Mesendoderm (in vitro differentiated cells): Measurements from ENCODE around the gene TSHZ1.

ENCODE experiments used
- DNase-seq: peaks from one replicate; pipeline ENCODE4 v3.0.0; 2013
- H2AK5ac ChIP-seq: 2 replicates; pipeline ENCODE4 v1.6.1; 2013; ENCODE audit warnings: low read length, inconsistent platforms
- H2BK120ac ChIP-seq: 2 replicates; pipeline ENCODE4 v1.6.1; 2013; ENCODE audit warnings: low read depth, mild to moderate bottlenecking, low read length, moderate library complexity, mixed read lengths
- H2BK15ac ChIP-seq: replicated peaks from 2 replicates; pipeline ENCODE4 v1.6.1; 2013; ENCODE audit warnings: low read depth, mild to moderate bottlenecking, moderate library complexity
- H2BK5ac ChIP-seq: 2 replicates; pipeline ENCODE4 v1.6.1; 2013; ENCODE audit warnings: low read length, inconsistent platforms
- H3K18ac ChIP-seq: 2 replicates; pipeline ENCODE4 v1.6.1; 2013; ENCODE audit warnings: mild to moderate bottlenecking, low read length, mixed read lengths
- H3K23ac ChIP-seq: one replicate; pipeline ENCODE4 v1.6.1; 2013; ENCODE audit warnings: low read length
- H3K27ac ChIP-seq: 2 replicates; pipeline ENCODE4 v1.5.1; 2013; ENCODE audit warnings: low read depth, mild to moderate bottlenecking, inconsistent platforms, low read length, moderate library complexity
- H3K27me3 ChIP-seq: 2 replicates; pipeline ENCODE4 v1.6.1; 2013; ENCODE audit warnings: low read length, control low read depth, mild to moderate bottlenecking, inconsistent platforms; ENCODE audit not compliant: insufficient read depth, poor library complexity
- H3K36me3 ChIP-seq: 2 replicates; pipeline ENCODE4 v1.6.1; 2013; ENCODE audit warnings: low read length, inconsistent platforms; ENCODE audit not compliant: control insufficient read depth, insufficient read depth
- H3K4ac ChIP-seq: one replicate; pipeline ENCODE4 v1.6.1; 2013; ENCODE audit warnings: low read depth, mild to moderate bottlenecking, low read length, moderate library complexity
- H3K4me1 ChIP-seq: 2 replicates; pipeline ENCODE4 v1.6.1; 2013; ENCODE audit warnings: low read depth, low read length, inconsistent platforms; ENCODE audit not compliant: control insufficient read depth
- H3K4me2 ChIP-seq: 2 replicates; pipeline ENCODE4 v1.6.1; 2013; ENCODE audit warnings: low read length
- H3K4me3 ChIP-seq: 2 replicates; pipeline ENCODE4 v1.5.1; 2013; ENCODE audit warnings: mild to moderate bottlenecking, low read length
- H3K56ac ChIP-seq: one replicate; pipeline ENCODE4 v1.6.1; 2013; ENCODE audit warnings: low read length
- H3K79me1 ChIP-seq: 2 replicates; pipeline ENCODE4 v1.6.1; 2013; ENCODE audit warnings: low read length, inconsistent platforms
- H3K79me2 ChIP-seq: 2 replicates; pipeline ENCODE4 v1.6.1; 2013; ENCODE audit warnings: mild to moderate bottlenecking, low read length; ENCODE audit not compliant: control insufficient read depth, insufficient read depth
- H3K9ac ChIP-seq: 2 replicates; pipeline ENCODE4 v1.6.1; 2013; ENCODE audit warnings: low read length, inconsistent platforms
- H4K5ac ChIP-seq: one replicate; pipeline ENCODE4 v1.6.1; 2013; ENCODE audit warnings: low read length
- H4K8ac ChIP-seq: one replicate; pipeline ENCODE4 v1.6.1; 2013; ENCODE audit warnings: low read depth, mild to moderate bottlenecking, control low read depth, low read length, moderate library complexity
- WGBS: extraction: QIAGEN DNeasy Blood & Tissue Kit; methylation state at CpG from one replicate; pipeline ENCODE4 v1.1.7; 2013; ENCODE audit warnings: low lambda C conversion rate, missing lambda C conversion rate; ENCODE audit not compliant: insufficient coverage; ENCODE audit errors: extremely low coverage; 5-methylcytosine and 5-hydroxymethylcytosine counted together

Gene TSHZ1

DNA sequence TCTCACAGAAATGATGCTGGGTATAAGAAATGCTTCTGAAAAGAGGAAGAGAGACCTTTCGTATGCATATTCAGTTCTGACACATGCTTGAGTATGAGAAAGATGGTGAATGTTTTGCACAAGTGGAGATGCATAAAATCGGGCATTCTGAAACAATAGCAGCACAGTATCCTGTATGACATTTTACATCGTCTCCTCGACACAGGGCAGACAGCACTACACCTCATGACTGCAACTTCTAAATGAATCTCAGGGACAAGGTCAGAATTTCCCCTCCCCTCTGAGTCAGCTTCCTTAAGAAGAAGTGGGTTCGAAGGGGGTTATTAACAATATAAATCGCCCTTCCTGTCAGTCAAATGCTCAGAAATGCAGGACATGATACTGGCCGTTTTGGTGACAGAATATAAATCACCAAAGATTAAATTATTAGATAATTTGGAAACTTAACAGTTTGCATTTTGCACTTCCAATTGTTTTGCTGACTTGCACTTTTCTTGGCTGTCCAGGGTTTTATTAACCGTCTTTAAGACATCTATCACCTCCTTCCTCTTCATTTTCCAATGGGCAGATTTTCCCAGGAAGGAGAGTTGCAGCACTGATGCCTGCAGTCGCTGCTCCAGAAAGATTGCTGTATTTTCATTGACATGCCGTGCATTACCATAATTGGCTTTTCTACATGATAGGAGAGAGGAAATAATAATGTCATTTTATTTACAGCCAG is 57.2 kb downstream of the TSHZ1 start:
- Histone ChIP-seq H2AK5ac (no peak overlapping the region), H3K4me1 (no peaks in the 10 kb centered on the region), H3K18ac (no peak overlapping the region), H3K27me3 (no peaks in the 10 kb centered on the region), H3K4me2 (no peak overlapping the region), H4K8ac (no peak overlapping the region), H4K5ac (no peak overlapping the region), H3K4me3 (no peak overlapping the region), H2BK120ac (no peak overlapping the region), H3K4ac (no peak overlapping the region), H3K36me3 (no peaks in the 10 kb centered on the region), H3K23ac (no peak overlapping the region), H3K79me1 (no peaks in the 10 kb centered on the region), H3K56ac (no peak overlapping the region), H2BK5ac (no peak overlapping the region), H2BK15ac (no peak overlapping the region), H3K79me2 (no peaks in the 10 kb centered on the region), H3K27ac (no peak overlapping the region), H3K9ac (no peak overlapping the region)
- no CpG with 5 or more reads among the region's 10 CpGs for WGBS
- no peak for DNase-seq

DNA sequence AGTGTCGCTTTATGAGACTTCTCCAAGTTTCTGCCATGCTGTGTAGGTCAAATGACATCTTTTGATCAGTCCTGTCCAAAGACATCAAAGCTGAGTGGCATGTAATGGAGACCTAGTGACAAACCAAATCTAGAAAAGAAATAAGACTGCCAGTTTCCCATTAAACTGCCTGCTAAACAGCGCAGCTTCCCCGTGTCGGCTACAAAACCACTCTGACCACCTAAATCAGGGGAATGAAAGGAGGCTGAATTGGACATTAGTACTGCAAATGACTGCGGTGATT is 57.7 kb downstream of the TSHZ1 start:
- no peak for DNase-seq
- no peak overlapping the region for H3K27ac ChIP-seq
- H3K4me3 ChIP-seq, result no peak overlapping the region
- no peak overlapping the region for H3K4ac ChIP-seq
- H3K56ac ChIP-seq, result no peak overlapping the region
- no peaks in the 10 kb centered on the region for H3K4me1 ChIP-seq
- no peaks in the 10 kb centered on the region for H3K79me1 ChIP-seq
- no CpG with 5 or more reads among the region's 5 CpGs for WGBS
- H2AK5ac ChIP-seq, result no peak overlapping the region
- no peak overlapping the region for H3K23ac ChIP-seq
- no peak overlapping the region for H2BK15ac ChIP-seq
- no peaks in the 10 kb centered on the region for H3K27me3 ChIP-seq
- no peaks in the 10 kb centered on the region for H3K79me2 ChIP-seq
- H2BK120ac ChIP-seq, result no peak overlapping the region
- H3K18ac ChIP-seq, result no peak overlapping the region
- no peaks in the 10 kb centered on the region for H3K36me3 ChIP-seq
- H4K8ac ChIP-seq, result no peak overlapping the region
- H3K4me2 ChIP-seq, result no peak overlapping the region
- no peak overlapping the region for H3K9ac ChIP-seq
- no peak overlapping the region for H4K5ac ChIP-seq
- H2BK5ac ChIP-seq, result no peak overlapping the region

DNA sequence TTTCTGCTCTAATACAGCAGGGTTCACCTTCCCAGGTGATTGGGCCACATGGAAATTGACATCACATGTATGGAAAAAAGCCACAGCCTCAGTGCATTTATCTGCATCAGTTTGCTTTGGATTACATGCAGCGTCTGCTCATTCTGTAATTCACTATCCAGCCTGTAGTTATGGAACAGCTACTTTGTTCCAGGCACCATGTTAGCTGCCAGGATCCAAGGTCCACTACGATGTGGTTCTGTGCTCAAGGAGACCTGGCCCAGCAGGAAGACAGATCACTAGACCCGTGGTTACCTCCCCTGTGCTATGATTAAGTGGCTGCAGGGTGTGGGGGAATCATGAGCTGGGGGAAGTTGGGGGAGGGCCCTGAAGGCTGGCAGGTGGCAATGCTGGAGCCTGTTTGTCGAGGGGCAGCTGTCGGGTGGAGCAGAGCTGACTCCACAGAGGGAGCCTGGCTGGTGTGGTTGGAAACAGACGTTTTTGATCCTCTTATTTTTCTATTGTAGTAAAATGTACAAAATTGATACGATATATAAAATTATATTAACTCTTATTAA is 58.6 kb downstream of the TSHZ1 start:
- H3K79me1 ChIP-seq, result no peaks in the 10 kb centered on the region
- H3K27ac ChIP-seq, result no peak overlapping the region
- no peak overlapping the region for H3K56ac ChIP-seq
- no peak overlapping the region for H2BK5ac ChIP-seq
- no peaks in the 10 kb centered on the region for H3K79me2 ChIP-seq
- H3K4me3 ChIP-seq, result no peak overlapping the region
- H3K9ac ChIP-seq, result no peak overlapping the region
- no CpG with 5 or more reads among the region's 7 CpGs for WGBS
- H3K23ac ChIP-seq, result no peak overlapping the region
- no peak overlapping the region for H4K8ac ChIP-seq
- H3K4me1 ChIP-seq, result no peaks in the 10 kb centered on the region
- no peaks in the 10 kb centered on the region for H3K36me3 ChIP-seq
- no peak overlapping the region for H3K18ac ChIP-seq
- no peak for DNase-seq
- no peak overlapping the region for H2AK5ac ChIP-seq
- H3K4ac ChIP-seq, result no peak overlapping the region
- H3K4me2 ChIP-seq, result no peak overlapping the region
- no peak overlapping the region for H2BK120ac ChIP-seq
- no peak overlapping the region for H4K5ac ChIP-seq
- H2BK15ac ChIP-seq, result no peak overlapping the region
- no peaks in the 10 kb centered on the region for H3K27me3 ChIP-seq

DNA sequence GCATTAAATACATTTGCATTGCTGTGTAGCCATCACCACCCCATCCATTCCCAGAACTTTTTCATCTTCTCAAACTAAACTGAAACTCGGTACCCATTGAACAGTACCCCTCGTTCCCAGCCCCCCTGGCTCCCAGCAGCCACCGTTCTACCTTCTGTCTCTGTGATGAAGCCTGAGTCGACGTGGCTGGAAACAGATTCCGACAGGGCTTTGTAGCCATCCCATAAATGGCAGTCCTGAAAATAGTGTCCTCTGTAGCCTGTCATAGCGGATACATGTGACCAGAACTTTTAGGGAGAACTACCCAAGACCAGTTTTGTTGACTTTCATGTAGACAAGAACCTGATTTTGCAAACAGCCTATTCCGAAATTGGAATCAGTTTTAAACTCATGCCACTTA is 59.1 kb downstream of the TSHZ1 start:
- Histone ChIP-seq H3K4ac (no peak overlapping the region), H3K27ac (no peak overlapping the region), H2BK5ac (no peak overlapping the region), H3K18ac (no peak overlapping the region), H3K27me3 (no peaks in the 10 kb centered on the region), H4K8ac (no peak overlapping the region), H3K36me3 (no peaks in the 10 kb centered on the region), H3K9ac (no peak overlapping the region), H3K79me1 (no peaks in the 10 kb centered on the region), H3K4me3 (no peak overlapping the region), H2BK15ac (no peak overlapping the region), H3K79me2 (no peaks in the 10 kb centered on the region), H3K4me1 (no peaks in the 10 kb centered on the region), H3K4me2 (no peak overlapping the region), H2AK5ac (no peak overlapping the region), H4K5ac (no peak overlapping the region), H3K56ac (no peak overlapping the region), H2BK120ac (no peak overlapping the region), H3K23ac (no peak overlapping the region)
- WGBS, result no CpG with 5 or more reads among the region's 8 CpGs
- DNase-seq, result no peak

DNA sequence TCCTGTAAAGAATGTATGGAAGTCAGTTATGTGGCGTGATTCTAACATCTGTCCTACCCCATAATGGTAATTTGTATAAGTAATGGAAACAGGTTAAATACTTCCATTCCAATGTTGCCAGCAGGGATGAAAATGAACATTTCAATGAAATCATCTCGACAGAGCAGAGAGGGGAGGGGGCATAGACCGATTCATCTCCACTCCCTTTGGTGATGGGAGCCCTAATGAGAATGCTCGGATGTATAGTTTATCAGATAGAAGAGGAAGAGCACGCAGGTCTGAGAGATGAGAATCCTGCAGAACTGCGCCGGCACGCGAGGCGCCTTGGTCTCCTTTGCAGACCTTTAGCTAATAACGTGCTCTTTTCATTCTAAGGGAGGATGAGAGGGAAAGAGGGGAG is 61.4 kb downstream of the TSHZ1 start:
- no peak overlapping the region for H3K4ac ChIP-seq
- H3K27me3 ChIP-seq, result no peaks in the 10 kb centered on the region
- no CpG with 5 or more reads among the region's 11 CpGs for WGBS
- H3K79me1 ChIP-seq, result no peaks in the 10 kb centered on the region
- H4K8ac ChIP-seq, result no peak overlapping the region
- H3K27ac ChIP-seq, result no peak overlapping the region
- no peaks in the 10 kb centered on the region for H3K36me3 ChIP-seq
- H3K23ac ChIP-seq, result no peak overlapping the region
- H3K79me2 ChIP-seq, result no peaks in the 10 kb centered on the region
- H2AK5ac ChIP-seq, result no peak overlapping the region
- no peak overlapping the region for H2BK15ac ChIP-seq
- H2BK5ac ChIP-seq, result no peak overlapping the region
- no peaks in the 10 kb centered on the region for H3K4me1 ChIP-seq
- no peak for DNase-seq
- no peak overlapping the region for H3K56ac ChIP-seq
- no peak overlapping the region for H3K4me3 ChIP-seq
- no peak overlapping the region for H2BK120ac ChIP-seq
- H4K5ac ChIP-seq, result no peak overlapping the region
- no peak overlapping the region for H3K9ac ChIP-seq
- no peak overlapping the region for H3K18ac ChIP-seq
- no peak overlapping the region for H3K4me2 ChIP-seq

DNA sequence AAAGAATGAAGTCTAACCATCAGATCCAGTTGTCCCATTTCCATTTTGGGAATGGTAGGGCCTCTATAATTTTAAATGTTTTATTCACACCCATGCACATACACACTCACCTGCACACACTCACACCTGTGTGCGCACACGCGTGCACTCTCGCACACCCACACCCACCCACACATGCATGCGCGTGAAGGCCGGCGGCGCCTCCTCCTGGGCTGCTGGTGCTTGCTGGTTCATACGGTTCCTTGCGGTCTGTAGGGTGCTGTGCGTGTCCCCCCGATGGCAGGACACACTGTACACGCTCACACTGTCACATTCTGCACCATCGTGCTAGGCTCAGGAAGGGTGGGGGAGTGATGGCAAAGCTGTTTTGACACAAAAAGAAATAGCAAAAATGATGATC is 63.2 kb downstream of the TSHZ1 start:
- no peak overlapping the region for H3K9ac ChIP-seq
- H3K56ac ChIP-seq, result no peak overlapping the region
- no CpG with 5 or more reads among the region's 15 CpGs for WGBS
- H4K8ac ChIP-seq, result no peak overlapping the region
- no peaks in the 10 kb centered on the region for H3K4me1 ChIP-seq
- H3K27me3 ChIP-seq, result no peaks in the 10 kb centered on the region
- no peak overlapping the region for H3K27ac ChIP-seq
- H2BK120ac ChIP-seq, result no peak overlapping the region
- H2BK15ac ChIP-seq, result no peak overlapping the region
- no peak overlapping the region for H4K5ac ChIP-seq
- H3K36me3 ChIP-seq, result no peaks in the 10 kb centered on the region
- no peaks in the 10 kb centered on the region for H3K79me1 ChIP-seq
- no peak overlapping the region for H3K4ac ChIP-seq
- DNase-seq, result no peak
- H2AK5ac ChIP-seq, result no peak overlapping the region
- no peak overlapping the region for H3K4me2 ChIP-seq
- no peaks in the 10 kb centered on the region for H3K79me2 ChIP-seq
- H2BK5ac ChIP-seq, result no peak overlapping the region
- no peak overlapping the region for H3K18ac ChIP-seq
- H3K23ac ChIP-seq, result no peak overlapping the region
- no peak overlapping the region for H3K4me3 ChIP-seq
